ENCODE measurements around the gene SSX7. TPM values are rescaled to one million over a fixed set of nuclear protein-coding genes. Genes with fewer than 3 reads are reported as not detected.
"Not testable (repeated sequence)": the region's sequence is repeated elsewhere in the genome, so short reads cannot be mapped to it uniquely, and the experiment has no call there.

SSX7 gene
- total and polyA plus RNA-seq, 12 donors = not detected

GRCh38 chrX:52608961-52609360 is 45.7 kb downstream of the SSX7 start:
- WGBS, 2 donors = 46 to 65% methylated on average over 1 of the region's 1 CpG
- intact Hi-C loops (cut with DNase I) = no loop called here

GRCh38 chrX:52603151-52603550 is 51.5 kb downstream of the SSX7 start:
- H3K4me3 ChIP-seq; H3K9me3 ChIP-seq; intact Hi-C loops (cut with DNase I); H3K4me1 ChIP-seq; H3K36me3 ChIP-seq; ATAC-seq; H3K27ac ChIP-seq; DNase-seq: not testable (repeated sequence)
- H3K27me3 ChIP-seq = peaks cover 0 to 14% (median 0%) of the 10 kb centered on the region in 7 donors
- 63 to 66% methylated on average over 8 of the region's 8 CpGs for WGBS, 2 donors

More at GRCh38 chrX:52608961-52609360, 45.7 kb downstream of the SSX7 start:
- no peak for ATAC-seq
- H3K27me3 ChIP-seq = peaks cover 0 to 29% (median 0%) of the 10 kb centered on the region in 7 donors
- H3K27ac ChIP-seq = no peak overlapping the region
- no peak for TF ChIP-seq CTCF (IDR thresholded peaks at IDR 0.05)
- no peak for DNase-seq
- no peak overlapping the region for H3K4me3 ChIP-seq
- H3K9me3 ChIP-seq = no peaks in the 10 kb centered on the region
- H3K36me3 ChIP-seq = no peaks in the 10 kb centered on the region
- no peaks in the 10 kb centered on the region for H3K4me1 ChIP-seq

GRCh38 chrX:52598886-52599285 is 55.8 kb downstream of the SSX7 start:
- Histone ChIP-seq H3K36me3 (no peaks in the 10 kb centered on the region), H3K27ac (no peak overlapping the region), H3K4me1 (no peaks in the 10 kb centered on the region), H3K4me3 (no peak overlapping the region), H3K9me3 (no peaks in the 10 kb centered on the region), H3K27me3 (peaks cover 0 to 13% (median 0%) of the 10 kb centered on the region in 7 donors)
- intact Hi-C loops (cut with DNase I) = no loop called here
- no peak for TF ChIP-seq CTCF (IDR thresholded peaks at IDR 0.05)
- WGBS, 2 donors = 87 to 89% methylated on average over 4 to 7 of the region's 7 CpGs
- DNase-seq = no peak
- no peak for ATAC-seq

GRCh38 chrX:52594658-52595057 is 60.0 kb downstream of the SSX7 start:
- Histone ChIP-seq H3K9me3 (no peaks in the 10 kb centered on the region), H3K27me3 (peaks cover 0 to 20% (median 0%) of the 10 kb centered on the region in 7 donors), H3K4me1 (no peaks in the 10 kb centered on the region), H3K27ac (no peak overlapping the region), H3K36me3 (no peaks in the 10 kb centered on the region), H3K4me3 (no peak overlapping the region)
- no peak for ATAC-seq
- WGBS, 2 donors = 93 to 95% methylated on average over 6 of the region's 6 CpGs
- no peak for TF ChIP-seq CTCF (IDR thresholded peaks at IDR 0.05)
- intact Hi-C loops (cut with DNase I) = no loop called here
- no peak for DNase-seq

Other genes starting within 250 kb of the SSX7 start
- gene XAGE1A, start 159.1 kb downstream of the SSX7 start, total RNA-seq = not detected
- not detected for gene XAGE1A, start 159.1 kb downstream of the SSX7 start, polyA plus RNA-seq
- gene XAGE1B, start 137.8 kb downstream of the SSX7 start, total RNA-seq = not detected
- not detected for gene XAGE1B, start 137.8 kb downstream of the SSX7 start, polyA plus RNA-seq
- not detected for gene SSX2, start 52.3 kb upstream of the SSX7 start, total RNA-seq
- not detected for gene SSX2, start 52.3 kb upstream of the SSX7 start, polyA plus RNA-seq
- gene SSX2B, start 96.4 kb upstream of the SSX7 start, total RNA-seq = not detected
- not detected for gene SSX2B, start 96.4 kb upstream of the SSX7 start, polyA plus RNA-seq
- gene SPANXN5, start 142.5 kb upstream of the SSX7 start, total RNA-seq = not detected
- gene SPANXN5, start 142.5 kb upstream of the SSX7 start, polyA plus RNA-seq = not detected
- not detected for gene XAGE5, start 156.4 kb upstream of the SSX7 start, total RNA-seq
- not detected for gene XAGE5, start 156.4 kb upstream of the SSX7 start, polyA plus RNA-seq
- not detected for gene XAGE3, start 213.2 kb upstream of the SSX7 start, total RNA-seq
- not detected for gene XAGE3, start 213.2 kb upstream of the SSX7 start, polyA plus RNA-seq
- 10 to 100 TPM in 1 of 10 donors, 1 to 10 TPM in 9; 4.3 to 10.3 (median 6.8) TPM for gene FAM156B, start 242.4 kb upstream of the SSX7 start, total RNA-seq
- gene FAM156B, start 242.4 kb upstream of the SSX7 start, polyA plus RNA-seq = 10 to 100 TPM; 15.0 to 41.4 TPM

Measured in heart right ventricle (tissue), 16 donors.